Thyroid gland (tissue), 4 donors: Measurements from ENCODE around the gene LECT2.

ENCODE experiments used
- POLR2A ChIP-seq, 2 donors: fragments of 450-650 bp; IDR thresholded peaks; one replicate each; pipeline ENCODE4 v1.6.1; 2017; ENCODE audit warnings: antibody characterized with exemption in 2 of 2, mild to moderate bottlenecking in 2 of 2, moderate library complexity in 1 of 2
- TF ChIP-seq, protein P1 (sequence below), 6 experiments: fragments of 200-600 bp in 3 of 6; fragments of 450-650 bp in 3 of 6; sonication (generic) in 3 of 6; IDR thresholded peaks; one replicate each; pipeline ENCODE4 v1.5.1; 2016 to 2019; ENCODE audit warnings: antibody characterized with exemption in 6 of 6, mild to moderate bottlenecking in 2 of 6, inconsistent platforms in 1 of 6, moderate library complexity in 1 of 6

DNA sequence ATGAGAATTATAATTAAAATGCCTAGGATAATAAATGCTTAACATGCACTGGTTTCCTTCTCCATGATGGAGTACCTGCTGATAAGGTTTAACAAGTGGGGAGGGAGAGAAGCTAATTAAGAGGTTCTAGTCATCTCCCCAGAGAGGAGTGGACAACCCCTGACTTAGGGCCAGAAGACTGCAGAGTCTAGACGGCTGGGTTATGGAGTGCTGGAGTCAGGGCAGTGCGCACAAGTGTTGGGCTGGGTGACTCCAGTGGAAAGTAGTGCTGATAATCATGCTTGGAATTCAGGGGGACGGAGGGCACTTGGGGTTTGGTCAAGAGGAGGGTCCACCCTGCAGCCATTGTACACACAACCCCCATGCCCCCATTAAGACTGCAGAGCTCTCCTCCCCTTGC, 41.2 kb upstream of the LECT2 start:
- TF ChIP-seq, protein P1, sequence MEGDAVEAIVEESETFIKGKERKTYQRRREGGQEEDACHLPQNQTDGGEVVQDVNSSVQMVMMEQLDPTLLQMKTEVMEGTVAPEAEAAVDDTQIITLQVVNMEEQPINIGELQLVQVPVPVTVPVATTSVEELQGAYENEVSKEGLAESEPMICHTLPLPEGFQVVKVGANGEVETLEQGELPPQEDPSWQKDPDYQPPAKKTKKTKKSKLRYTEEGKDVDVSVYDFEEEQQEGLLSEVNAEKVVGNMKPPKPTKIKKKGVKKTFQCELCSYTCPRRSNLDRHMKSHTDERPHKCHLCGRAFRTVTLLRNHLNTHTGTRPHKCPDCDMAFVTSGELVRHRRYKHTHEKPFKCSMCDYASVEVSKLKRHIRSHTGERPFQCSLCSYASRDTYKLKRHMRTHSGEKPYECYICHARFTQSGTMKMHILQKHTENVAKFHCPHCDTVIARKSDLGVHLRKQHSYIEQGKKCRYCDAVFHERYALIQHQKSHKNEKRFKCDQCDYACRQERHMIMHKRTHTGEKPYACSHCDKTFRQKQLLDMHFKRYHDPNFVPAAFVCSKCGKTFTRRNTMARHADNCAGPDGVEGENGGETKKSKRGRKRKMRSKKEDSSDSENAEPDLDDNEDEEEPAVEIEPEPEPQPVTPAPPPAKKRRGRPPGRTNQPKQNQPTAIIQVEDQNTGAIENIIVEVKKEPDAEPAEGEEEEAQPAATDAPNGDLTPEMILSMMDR (IDR thresholded peaks at IDR 0.05), result no peak
- no peak for TF ChIP-seq POLR2A (IDR thresholded peaks at IDR 0.05)
